AG04450 (cell line): ENCODE measurements around the gene MED12L. TPM values are rescaled to one million over a fixed set of nuclear protein-coding genes. Genes with fewer than 3 reads are reported as not detected.
A peak's percentile ranks its signal among the peaks of the same experiment; 100 is the strongest.

Experiments used
- CTCF ChIA-PET: fragments of 300-600, 350-600 bp; formaldehyde crosslinking; extraction: SDS; loops from one replicate; lab custom pipeline; 2022; ENCODE audit warnings: antibody characterized with exemption, inconsistent platforms; lab: Charles Lee
- POLR2A ChIA-PET: fragments of 350-600 bp; formaldehyde crosslinking; extraction: SDS; loops from one replicate; lab custom pipeline; 2021; ENCODE audit warnings: antibody characterized with exemption, inconsistent platforms; lab: Yijun Ruan, JAX
- DNase-seq: peaks from one replicate; pipeline ENCODE4 v3.0.0-alpha.2; 2011; ENCODE audit warnings: low read depth, low spot score
- H3K27ac ChIP-seq: one replicate; pipeline ENCODE4 v1.5.1; 2012; ENCODE audit warnings: low read depth, low read length, control low read depth
- H3K27me3 ChIP-seq: one replicate; pipeline ENCODE4 v1.6.0; 2012; ENCODE audit warnings: low read length; ENCODE audit not compliant: control insufficient read depth, insufficient read depth
- H3K4me3 ChIP-seq: 2 replicates; pipeline ENCODE4 v1.5.1; 2011; ENCODE audit warnings: mild to moderate bottlenecking, low read depth, low read length, control low read depth
- H3K9me3 ChIP-seq: 2 replicates; pipeline ENCODE4 v1.5.1; 2012; ENCODE audit warnings: low read length; ENCODE audit not compliant: control insufficient read depth, insufficient read depth
- CTCF ChIP-seq: IDR thresholded peaks from 2 replicates; pipeline ENCODE4 v1.5.1; 2011; ENCODE audit warnings: low read depth, low read length, control low read depth, inconsistent platforms
- polyA minus RNA-seq: library from RNA; depleted of rRNA, polyadenylated mRNA; stranded (reverse); fragments of >200 nt; gene quantifications from 2 replicates; pipeline ENCODE4 v1.2.3, GENCODE V29; 2011; rRNA and poly(A)+ RNA removed
- polyA plus RNA-seq: library from polyadenylated mRNA; depleted of rRNA; stranded (reverse); fragments of >200 nt; gene quantifications from 2 replicates; pipeline ENCODE4 v1.2.3, GENCODE V29; 2011; rRNA removed

The MED12L gene
- 0.17 and 0.26 TPM in 2 replicates for polyA plus RNA-seq
- 1.2 and 1.4 TPM in 2 replicates for polyA minus RNA-seq

GRCh38 chr3:151085227-151085888 is at the start of gene MED12L:
TSS of gene MED12L (plus strand) at chr3:151085664. CDS start at chr3:151086927, 1,263 bp downstream.
- peak; percentile 24 for DNase-seq
- ChIA-PET CTCF (interaction anchor here (0.6 to 4.8 kb wide), 11 partner anchors 9 to 378 kb away, joined by 3 to 39 read pairs (median 3); no protein-coding TSS in a partner anchor), POLR2A (interaction anchor here (0.6 to 1.9 kb wide), 2 partner anchors 101 to 322 kb away, joined by 3 to 6 read pairs; partner anchors contain the start of gene SIAH2)
- H3K9me3 ChIP-seq, result peaks cover 3% of the 10 kb centered on the region; the same call in 1 of the 2 replicates
- peaks cover 35% of the 10 kb centered on the region for H3K27me3 ChIP-seq
- peak within 1 kb of the TSS; percentile 60 for H3K4me3 ChIP-seq
- H3K27ac ChIP-seq, result no peak within 1 kb of the TSS
- no peak for TF ChIP-seq CTCF

- DNase-seq, result peak; percentile 93
- Histone ChIP-seq H3K9me3 (no peaks in the 10 kb centered on the region), H3K27ac (peak overlapping the region; percentile 95), H3K27me3 (no peaks in the 10 kb centered on the region), H3K4me3 (no peak overlapping the region)
- no peak for TF ChIP-seq CTCF
- CTCF ChIA-PET, result no interaction called here
- POLR2A ChIA-PET, result no interaction called here
Measured at GRCh38 chr3:151037746-151038477, 47.6 kb upstream of the MED12L start.

- Histone ChIP-seq H3K9me3 (no peaks in the 10 kb centered on the region), H3K4me3 (no peak overlapping the region), H3K27me3 (no peaks in the 10 kb centered on the region), H3K27ac (no peak overlapping the region)
- peak; percentile 29 for DNase-seq
- CTCF ChIA-PET, result no interaction called here
- POLR2A ChIA-PET, result no interaction called here
- no peak for TF ChIP-seq CTCF
Measured at GRCh38 chr3:151044706-151045105, 40.8 kb upstream of the MED12L start.

- ChIA-PET CTCF (no interaction called here), POLR2A (no interaction called here)
- no peak overlapping the region for H3K27ac ChIP-seq
- DNase-seq, result no peak
- no peak for TF ChIP-seq CTCF
- H3K27me3 ChIP-seq, result no peaks in the 10 kb centered on the region
- no peaks in the 10 kb centered on the region for H3K9me3 ChIP-seq
- no peak overlapping the region for H3K4me3 ChIP-seq
Measured at GRCh38 chr3:151047636-151048035, 37.8 kb upstream of the MED12L start.

GRCh38 chr3:151051533-151051932 is 33.9 kb upstream of the MED12L start:
- Histone ChIP-seq H3K4me3 (no peak overlapping the region), H3K9me3 (no peaks in the 10 kb centered on the region), H3K27ac (no peak overlapping the region), H3K27me3 (peaks cover 2% of the 10 kb centered on the region)
- no peak for DNase-seq
- ChIA-PET CTCF (no interaction called here), POLR2A (no interaction called here)
- TF ChIP-seq CTCF, result no peak
